Transverse colon (tissue), 4 donors: ENCODE results near the gene KCNE4.

Source experiments
- EP300 ChIP-seq: sonication (generic); formaldehyde crosslinking; IDR thresholded peaks from one replicate; pipeline ENCODE4 v1.6.1; 2017; ENCODE audit warnings: antibody characterized with exemption, low read depth
- POLR2A ChIP-seq: fragments of 450-650 bp; IDR thresholded peaks from one replicate; pipeline ENCODE4 v1.6.1; 2016; ENCODE audit warnings: antibody characterized with exemption, mild to moderate bottlenecking, moderate library complexity
- POLR2AphosphoS5 ChIP-seq, 3 donors: sonication (generic); formaldehyde crosslinking; IDR thresholded peaks; one replicate each; pipeline ENCODE4 v1.6.1; 2016; ENCODE audit warnings: antibody characterized with exemption in 3 of 3
- TF ChIP-seq, protein P1 (sequence below), 5 experiments: fragments of 200-600 bp in 3 of 5; fragments of 450-650 bp in 2 of 5; sonication (generic) in 3 of 5; IDR thresholded peaks; 1 replicate in 2 of 5; 2 replicates in 3 of 5; pipeline ENCODE4 v1.5.1; 2016 to 2017; ENCODE audit warnings: antibody characterized with exemption in 5 of 5, inconsistent platforms in 3 of 5, mild to moderate bottlenecking in 2 of 5, moderate library complexity in 1 of 5

DNA sequence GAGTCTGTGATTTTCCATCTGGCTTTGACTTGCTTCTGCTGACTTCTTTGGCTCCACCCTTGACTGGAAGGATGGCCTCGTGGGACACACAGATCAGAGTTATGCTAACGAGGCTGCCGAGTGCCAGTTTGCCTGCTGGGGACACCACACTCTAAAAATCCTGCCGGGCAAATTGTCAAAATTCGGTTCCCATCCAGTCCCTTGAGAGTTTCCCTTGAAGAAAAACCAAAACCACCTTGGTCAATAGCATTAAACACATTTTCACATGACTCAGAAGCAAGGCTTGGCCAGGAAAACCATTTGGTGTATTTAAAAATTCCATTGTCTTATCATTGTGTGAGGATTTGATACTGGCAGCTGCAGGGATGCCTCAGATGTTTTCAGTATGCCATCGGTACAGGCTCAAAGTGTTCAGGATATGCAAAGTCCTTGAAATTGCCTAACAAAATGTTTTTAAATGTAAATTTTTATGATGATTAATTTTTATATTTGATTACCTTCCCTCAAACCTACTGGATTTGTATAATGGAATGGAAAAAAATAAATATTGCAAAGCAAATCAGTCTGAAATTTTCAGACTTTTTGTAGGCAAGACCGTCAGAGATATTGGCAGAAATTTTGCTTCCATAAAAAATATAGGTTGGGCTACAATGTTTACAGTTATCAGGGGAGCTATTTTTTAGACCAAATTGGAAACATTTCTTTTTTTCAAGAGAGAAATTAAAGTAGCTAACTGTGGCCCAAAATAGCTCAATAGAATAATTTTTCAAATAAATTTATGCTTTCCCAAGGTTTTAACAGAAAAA is 41.6 kb downstream of the KCNE4 start:
- TF ChIP-seq, protein P1, sequence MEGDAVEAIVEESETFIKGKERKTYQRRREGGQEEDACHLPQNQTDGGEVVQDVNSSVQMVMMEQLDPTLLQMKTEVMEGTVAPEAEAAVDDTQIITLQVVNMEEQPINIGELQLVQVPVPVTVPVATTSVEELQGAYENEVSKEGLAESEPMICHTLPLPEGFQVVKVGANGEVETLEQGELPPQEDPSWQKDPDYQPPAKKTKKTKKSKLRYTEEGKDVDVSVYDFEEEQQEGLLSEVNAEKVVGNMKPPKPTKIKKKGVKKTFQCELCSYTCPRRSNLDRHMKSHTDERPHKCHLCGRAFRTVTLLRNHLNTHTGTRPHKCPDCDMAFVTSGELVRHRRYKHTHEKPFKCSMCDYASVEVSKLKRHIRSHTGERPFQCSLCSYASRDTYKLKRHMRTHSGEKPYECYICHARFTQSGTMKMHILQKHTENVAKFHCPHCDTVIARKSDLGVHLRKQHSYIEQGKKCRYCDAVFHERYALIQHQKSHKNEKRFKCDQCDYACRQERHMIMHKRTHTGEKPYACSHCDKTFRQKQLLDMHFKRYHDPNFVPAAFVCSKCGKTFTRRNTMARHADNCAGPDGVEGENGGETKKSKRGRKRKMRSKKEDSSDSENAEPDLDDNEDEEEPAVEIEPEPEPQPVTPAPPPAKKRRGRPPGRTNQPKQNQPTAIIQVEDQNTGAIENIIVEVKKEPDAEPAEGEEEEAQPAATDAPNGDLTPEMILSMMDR (IDR thresholded peaks at IDR 0.05): no peak
- TF ChIP-seq POLR2A (no peak), POLR2AphosphoS5 (IDR thresholded peaks at IDR 0.05) (no peak), EP300 (no peak)
